22Rv1 (cell line): ENCODE measurements around the gene B4GALT5.

ENCODE experiments used
- H3K27ac ChIP-seq: fragments of 450-650 bp; 2 replicates; pipeline ENCODE4 v1.5.1; 2017
- CTCF ChIP-seq: fragments of 450-650 bp; IDR thresholded peaks from 2 replicates; pipeline ENCODE4 v1.5.1; 2017; ENCODE audit warnings: mild to moderate bottlenecking
- ZFX ChIP-seq: fragments of 450-650 bp; IDR thresholded peaks from 2 replicates; pipeline ENCODE4 v1.6.1; 2017; ENCODE audit warnings: antibody characterized with exemption, borderline replicate concordance

Gene B4GALT5

GRCh38 chr20:49661560-49662329, 51.9 kb downstream of the B4GALT5 start:
- TF ChIP-seq CTCF (no peak), ZFX (no peak)
- no peak overlapping the region for H3K27ac ChIP-seq

DNA sequence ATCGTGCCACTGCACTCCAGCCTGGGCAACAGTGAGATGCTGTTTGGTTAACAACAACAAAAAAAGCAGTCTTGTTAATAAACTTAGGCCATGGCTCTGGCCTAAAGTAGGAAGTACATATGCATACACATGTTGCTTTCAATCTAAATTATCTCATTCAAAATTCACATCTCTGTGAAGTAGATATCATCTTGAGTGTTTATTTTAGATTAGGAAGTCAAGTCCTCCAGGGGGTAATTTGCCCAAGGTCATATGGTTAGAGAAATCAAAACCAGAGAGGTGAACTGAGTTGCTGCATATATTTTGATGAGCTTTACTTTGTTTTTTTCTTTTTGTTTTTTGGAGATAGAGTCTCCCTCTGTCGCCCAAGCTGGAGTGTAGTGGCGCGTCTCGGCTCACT, 52.8 kb downstream of the B4GALT5 start:
- H3K27ac ChIP-seq = no peak overlapping the region
- TF ChIP-seq ZFX = no peak

GRCh38 chr20:49659056-49659455, 54.6 kb downstream of the B4GALT5 start:
- no peak overlapping the region for H3K27ac ChIP-seq

DNA sequence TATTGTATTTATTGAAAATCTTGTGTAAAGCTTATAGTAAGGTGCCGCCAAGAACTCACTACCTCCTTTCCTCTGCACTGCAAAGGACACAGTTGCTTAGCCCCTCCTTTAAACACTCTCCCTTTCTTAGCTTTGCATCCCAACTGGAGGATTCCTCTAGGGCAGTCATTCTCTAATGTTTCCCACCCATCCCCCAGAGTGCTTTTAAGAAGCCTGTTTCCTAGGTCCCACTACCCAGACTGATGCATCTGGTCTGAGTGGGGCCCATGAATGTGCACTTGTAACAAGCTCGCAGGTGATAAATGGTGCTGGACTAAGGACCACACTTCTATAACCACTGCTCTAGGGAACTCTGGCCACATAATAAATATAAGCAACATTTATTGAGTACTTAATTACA, 55.2 kb downstream of the B4GALT5 start:
- TF ChIP-seq CTCF (no peak), ZFX (no peak)
- H3K27ac ChIP-seq = no peak overlapping the region

More at GRCh38 chr20:49659056-49659455, 54.6 kb downstream of the B4GALT5 start:
- TF ChIP-seq CTCF (no peak), ZFX (no peak)

DNA sequence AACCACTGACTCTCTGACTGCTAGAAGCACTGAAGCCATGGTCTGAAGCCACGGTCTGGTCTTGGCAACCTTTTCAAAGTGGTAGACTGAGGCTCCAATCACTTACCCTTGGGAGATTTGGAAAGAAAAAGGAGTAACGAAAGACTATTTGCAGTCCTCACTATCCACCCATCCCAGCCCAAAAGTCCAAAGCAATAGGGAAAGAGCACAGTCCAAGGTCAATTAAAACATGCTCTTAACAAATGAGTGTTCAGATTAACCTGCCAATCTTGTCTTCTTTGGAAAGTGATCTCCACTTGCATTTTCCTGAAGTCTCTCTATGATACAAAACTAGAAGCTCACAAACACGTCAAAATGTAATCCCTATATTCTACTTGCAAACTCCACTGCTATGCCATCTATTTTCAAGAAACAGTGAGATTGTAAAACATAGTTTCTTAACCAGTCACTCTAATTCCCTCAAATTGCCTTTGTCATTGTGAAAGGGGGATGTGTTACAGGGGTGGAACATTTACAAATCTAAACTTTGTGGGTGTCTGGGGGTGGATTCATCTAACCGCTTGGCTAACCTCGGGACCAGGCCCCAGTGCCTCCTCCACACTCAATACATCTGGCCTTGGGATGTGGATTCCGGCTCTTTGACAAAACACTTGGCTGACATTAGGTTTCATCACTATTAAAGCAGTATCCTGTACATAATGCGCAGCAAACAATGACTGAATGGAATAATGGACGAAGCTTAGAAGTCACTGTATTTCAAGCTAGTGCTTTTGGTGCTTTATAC, 56.4 kb downstream of the B4GALT5 start:
- no peak overlapping the region for H3K27ac ChIP-seq
- no peak for TF ChIP-seq CTCF
- no peak for TF ChIP-seq ZFX

DNA sequence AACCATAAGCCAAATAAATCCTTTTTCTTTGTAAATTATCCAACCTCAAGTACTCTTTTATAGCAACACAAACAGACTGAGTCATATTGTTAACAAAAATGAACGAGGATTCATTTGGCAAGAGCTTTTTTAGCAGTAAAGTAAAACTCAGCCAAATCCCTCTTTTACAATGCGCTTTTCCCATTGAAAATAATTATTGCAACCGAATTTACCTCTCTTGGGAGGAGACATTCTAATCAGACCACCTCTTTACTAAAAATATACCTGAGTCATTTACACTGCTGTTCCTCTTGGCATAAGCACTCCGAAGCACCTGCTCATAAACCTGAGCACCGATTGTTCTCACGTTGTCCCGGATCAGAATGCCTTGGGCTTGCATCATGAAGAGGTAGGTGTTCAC, 57.4 kb downstream of the B4GALT5 start:
- TF ChIP-seq ZFX (no peak), CTCF (no peak)
- no peak overlapping the region for H3K27ac ChIP-seq

DNA sequence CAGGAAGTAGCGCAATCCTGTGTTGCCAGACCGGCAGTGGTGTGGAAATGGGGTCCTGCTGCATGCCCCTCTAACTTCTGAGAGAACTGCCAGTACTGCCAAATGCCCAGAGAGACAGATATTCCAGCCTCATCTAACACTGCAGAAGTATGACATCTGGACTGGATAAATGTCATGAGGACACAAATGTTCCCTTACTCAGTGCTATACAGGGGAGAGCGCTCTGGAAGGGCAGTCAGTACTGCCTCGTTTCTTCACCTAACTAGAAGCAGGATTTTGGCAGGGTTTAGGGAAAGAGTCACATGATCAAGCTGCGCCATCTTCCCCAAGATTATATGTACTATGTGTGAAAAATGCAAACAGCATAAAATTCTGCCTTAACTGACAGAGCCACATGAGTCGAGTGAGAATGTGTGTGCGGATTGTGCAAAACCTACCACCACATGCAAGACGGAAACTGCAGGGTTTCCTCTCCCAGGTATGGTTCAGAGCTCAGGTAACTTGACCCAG, 59.7 kb downstream of the B4GALT5 start:
- no peak overlapping the region for H3K27ac ChIP-seq

More for the DNA sequence above, 59.7 kb downstream of the B4GALT5 start:
- TF ChIP-seq ZFX (no peak), CTCF (no peak)
